BJ (cell line): ENCODE data around the gene MANBA. TPM values are rescaled to one million over a fixed set of nuclear protein-coding genes. Genes with fewer than 3 reads are reported as not detected.
"Not testable (repeated sequence)": the region's sequence is repeated elsewhere in the genome, so short reads cannot be mapped to it uniquely, and the experiment has no call there.

Source experiments
- CTCF ChIA-PET: fragments of 350-600 bp; formaldehyde crosslinking; extraction: SDS; loops from one replicate; lab custom pipeline; 2021; ENCODE audit warnings: antibody characterized with exemption, inconsistent platforms; lab: Yijun Ruan, JAX
- POLR2A ChIA-PET: fragments of 300-600 bp; sonication (Branson Sonifier 250); formaldehyde crosslinking; extraction: SDS; loops from one replicate; lab custom pipeline; 2021; ENCODE audit warnings: antibody characterized with exemption; lab: Charles Lee
- DNase-seq: peaks from one replicate; pipeline ENCODE4 v3.0.0-alpha.2; 2011; ENCODE audit warnings: low read depth
- H3K27me3 ChIP-seq: 2 replicates; pipeline ENCODE4 v1.6.0; 2011; ENCODE audit warnings: low read length; ENCODE audit not compliant: control insufficient read depth, insufficient read depth
- H3K36me3 ChIP-seq: 2 replicates; pipeline ENCODE4 v1.5.1; 2011; ENCODE audit warnings: low read length; ENCODE audit not compliant: control insufficient read depth, insufficient read depth
- H3K4me3 ChIP-seq: 2 replicates; pipeline ENCODE4 v1.5.1; 2011; ENCODE audit warnings: low read depth, mild to moderate bottlenecking, control low read depth, low read length
- polyA plus RNA-seq: library from polyadenylated mRNA; depleted of rRNA; stranded (reverse); fragments of >200 nt; gene quantifications from 2 replicates; pipeline ENCODE4 v1.2.3, GENCODE V29; 2011
- TF ChIP-seq, protein P1 (sequence below): IDR thresholded peaks from 2 replicates; pipeline ENCODE4 v1.5.1; 2011; ENCODE audit warnings: low read depth, mild to moderate bottlenecking, control low read depth, inconsistent platforms, low read length, moderate library complexity; ENCODE audit not compliant: insufficient read depth

MANBA gene
- polyA plus RNA-seq, 1 experiment: 6.3 TPM

DNA sequence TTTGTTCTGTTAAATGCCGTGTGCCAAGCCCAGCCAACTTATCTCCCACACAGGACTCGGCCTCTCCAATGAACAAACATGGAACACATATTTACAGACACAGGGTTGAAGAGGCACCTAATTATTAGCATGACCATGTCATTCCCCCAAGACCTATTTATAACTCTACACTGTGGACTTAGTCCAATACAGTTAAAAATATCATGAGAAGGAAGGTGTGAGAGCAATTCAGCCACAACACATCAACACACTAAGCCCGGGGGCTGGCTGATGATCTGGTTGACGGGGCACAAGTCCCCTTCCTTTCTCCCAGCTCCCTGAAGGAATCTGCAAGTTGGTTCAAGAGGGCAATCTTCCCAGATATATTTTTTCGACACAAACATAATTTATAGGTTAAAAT lies 28.1 kb downstream of the MANBA start:
- TF ChIP-seq, protein P1, sequence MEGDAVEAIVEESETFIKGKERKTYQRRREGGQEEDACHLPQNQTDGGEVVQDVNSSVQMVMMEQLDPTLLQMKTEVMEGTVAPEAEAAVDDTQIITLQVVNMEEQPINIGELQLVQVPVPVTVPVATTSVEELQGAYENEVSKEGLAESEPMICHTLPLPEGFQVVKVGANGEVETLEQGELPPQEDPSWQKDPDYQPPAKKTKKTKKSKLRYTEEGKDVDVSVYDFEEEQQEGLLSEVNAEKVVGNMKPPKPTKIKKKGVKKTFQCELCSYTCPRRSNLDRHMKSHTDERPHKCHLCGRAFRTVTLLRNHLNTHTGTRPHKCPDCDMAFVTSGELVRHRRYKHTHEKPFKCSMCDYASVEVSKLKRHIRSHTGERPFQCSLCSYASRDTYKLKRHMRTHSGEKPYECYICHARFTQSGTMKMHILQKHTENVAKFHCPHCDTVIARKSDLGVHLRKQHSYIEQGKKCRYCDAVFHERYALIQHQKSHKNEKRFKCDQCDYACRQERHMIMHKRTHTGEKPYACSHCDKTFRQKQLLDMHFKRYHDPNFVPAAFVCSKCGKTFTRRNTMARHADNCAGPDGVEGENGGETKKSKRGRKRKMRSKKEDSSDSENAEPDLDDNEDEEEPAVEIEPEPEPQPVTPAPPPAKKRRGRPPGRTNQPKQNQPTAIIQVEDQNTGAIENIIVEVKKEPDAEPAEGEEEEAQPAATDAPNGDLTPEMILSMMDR: no peak
- CTCF ChIA-PET: no interaction called here
- POLR2A ChIA-PET: no interaction called here
- Histone ChIP-seq H3K4me3 (no peak overlapping the region), H3K36me3 (no peaks in the 10 kb centered on the region), H3K27me3 (no peaks in the 10 kb centered on the region)
- no peak for DNase-seq

DNA sequence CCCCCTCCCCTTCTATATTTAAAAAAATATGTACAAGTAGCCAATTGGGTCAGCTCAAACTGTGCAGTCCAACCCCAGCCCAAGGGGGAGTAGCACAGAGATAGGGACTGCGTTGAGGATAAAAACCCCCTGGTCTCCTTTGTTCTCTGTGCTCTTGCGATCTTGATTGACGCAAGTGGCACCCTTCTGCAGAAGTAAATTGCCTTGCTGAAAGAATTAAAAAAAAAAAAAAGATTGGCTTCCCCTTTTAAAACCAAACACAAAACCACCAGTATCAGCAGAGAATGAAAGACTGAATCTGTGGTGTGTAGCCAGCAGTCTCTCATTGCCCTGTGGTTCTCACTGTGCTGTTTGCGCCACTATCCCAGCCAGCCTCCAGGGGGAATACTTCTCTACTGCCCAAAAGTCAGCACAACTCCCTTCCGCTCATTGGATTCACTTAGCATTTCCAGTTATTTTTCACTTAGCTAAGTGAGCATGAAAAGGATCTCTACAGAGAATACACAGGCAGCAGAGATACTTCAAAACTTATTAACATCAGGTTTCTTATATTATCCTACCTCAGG lies 29.7 kb downstream of the MANBA start:
- ChIA-PET CTCF (interaction anchor here (1.3 kb wide), 1 partner anchor 16 kb away, joined by 4 read pairs; no protein-coding TSS in a partner anchor), POLR2A (no interaction called here)
- TF ChIP-seq, protein P1: peak; percentile 15; the same call in 1 of the 2 replicates
- no peak for DNase-seq
- no peak overlapping the region for H3K4me3 ChIP-seq
- no peaks in the 10 kb centered on the region for H3K27me3 ChIP-seq
- no peaks in the 10 kb centered on the region for H3K36me3 ChIP-seq

DNA sequence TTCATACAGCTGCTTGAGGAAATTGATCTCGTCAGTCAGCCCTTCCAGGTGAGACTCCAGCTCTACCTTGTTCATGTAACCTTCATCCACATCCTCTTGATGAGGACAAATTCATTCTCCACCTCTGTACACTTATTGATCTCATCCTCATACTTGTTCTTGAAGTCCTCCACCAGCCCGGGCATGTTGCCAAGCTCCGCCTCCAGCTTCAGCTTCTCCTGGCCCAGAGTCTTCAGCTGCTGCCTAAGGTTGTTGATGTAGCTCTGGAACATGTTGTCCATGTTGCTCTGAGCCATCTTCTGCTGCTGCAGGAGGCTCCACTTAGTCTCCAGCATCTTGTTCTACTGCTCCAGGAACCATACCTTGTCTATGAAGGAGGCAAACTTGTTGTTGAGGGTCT lies 31.3 kb downstream of the MANBA start:
- H3K4me3 ChIP-seq, H3K36me3 ChIP-seq, DNase-seq, CTCF ChIA-PET, POLR2A ChIA-PET, H3K27me3 ChIP-seq: not testable (repeated sequence)

DNA sequence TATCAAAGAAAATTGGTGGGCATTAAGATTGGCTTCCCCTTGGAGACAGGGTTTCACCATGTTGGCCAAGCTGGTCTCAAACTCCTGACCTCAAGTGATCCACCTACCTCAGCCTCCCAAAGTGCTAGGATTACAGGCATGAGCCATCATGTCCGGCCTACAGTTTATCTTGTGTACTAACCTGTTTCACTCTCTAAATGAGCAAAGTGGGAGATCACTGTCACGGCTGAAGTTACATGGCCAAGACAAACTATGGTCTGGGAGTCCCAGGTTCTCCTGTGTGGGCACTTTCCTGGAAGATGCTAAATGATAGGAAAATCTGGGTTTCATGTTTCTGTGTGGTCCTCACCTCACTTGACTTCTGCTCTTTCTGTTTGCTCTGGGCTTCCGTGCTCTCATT lies 33.8 kb downstream of the MANBA start:
- H3K4me3 ChIP-seq, H3K27me3 ChIP-seq, CTCF ChIA-PET, H3K36me3 ChIP-seq, POLR2A ChIA-PET, DNase-seq: not testable (repeated sequence)

DNA sequence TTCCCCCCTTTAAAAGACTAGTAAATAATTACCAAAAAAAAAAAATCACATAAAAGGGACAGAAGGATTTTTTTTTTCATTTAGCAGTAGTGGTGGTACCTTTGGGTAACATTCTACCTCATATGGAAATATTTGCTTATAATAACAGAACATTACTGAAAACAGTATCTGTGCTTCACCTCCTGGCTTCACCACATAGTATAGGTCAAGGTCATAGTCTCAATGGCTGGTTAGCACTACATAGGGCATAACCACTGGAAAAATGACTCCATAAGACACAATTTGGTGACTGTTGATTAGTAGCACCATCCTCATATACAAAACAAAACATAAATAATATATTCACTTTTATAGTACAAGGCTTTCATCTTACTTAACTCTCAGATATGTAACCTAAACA lies 34.7 kb downstream of the MANBA start:
- H3K4me3 ChIP-seq: no peak overlapping the region
- H3K27me3 ChIP-seq: no peaks in the 10 kb centered on the region
- H3K36me3 ChIP-seq: no peaks in the 10 kb centered on the region
- TF ChIP-seq, protein P1: no peak
- no peak for DNase-seq
- POLR2A ChIA-PET: no interaction called here
- CTCF ChIA-PET: no interaction called here

DNA sequence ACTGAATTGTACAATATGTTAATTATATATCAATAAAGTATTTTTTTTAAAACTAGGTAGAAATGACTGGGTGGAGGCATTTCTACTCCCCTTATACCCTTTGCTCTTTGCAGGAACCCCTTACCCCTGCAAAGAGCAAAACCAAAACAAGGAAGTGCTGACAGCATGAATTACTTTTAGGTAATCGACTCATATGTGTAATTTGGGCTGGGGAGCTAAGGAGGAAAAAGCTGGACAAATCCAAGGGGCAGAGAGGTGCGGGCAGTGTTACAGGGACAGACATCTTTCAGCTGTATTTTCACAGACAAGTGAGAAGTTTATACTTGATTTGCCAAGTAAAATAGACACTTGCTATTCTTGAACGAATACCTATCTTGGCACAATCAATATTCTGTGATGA lies 35.5 kb downstream of the MANBA start:
- ChIA-PET POLR2A (no interaction called here), CTCF (no interaction called here)
- TF ChIP-seq, protein P1: no peak
- no peak for DNase-seq
- no peak overlapping the region for H3K4me3 ChIP-seq
- no peaks in the 10 kb centered on the region for H3K36me3 ChIP-seq
- no peaks in the 10 kb centered on the region for H3K27me3 ChIP-seq
